BJ (cell line): ENCODE measurements around the gene CELF6. TPM values are rescaled to one million over a fixed set of nuclear protein-coding genes. Genes with fewer than 3 reads are reported as not detected.

Experiments used
- CTCF ChIA-PET: fragments of 350-600 bp; formaldehyde crosslinking; extraction: SDS; loops from one replicate; lab custom pipeline; 2021; ENCODE audit warnings: antibody characterized with exemption, inconsistent platforms; lab: Yijun Ruan, JAX
- POLR2A ChIA-PET: fragments of 300-600 bp; sonication (Branson Sonifier 250); formaldehyde crosslinking; extraction: SDS; loops from one replicate; lab custom pipeline; 2021; ENCODE audit warnings: antibody characterized with exemption; lab: Charles Lee
- DNase-seq: peaks from one replicate; pipeline ENCODE4 v3.0.0-alpha.2; 2011; ENCODE audit warnings: low read depth
- H3K27me3 ChIP-seq: 2 replicates; pipeline ENCODE4 v1.6.0; 2011; ENCODE audit warnings: low read length; ENCODE audit not compliant: control insufficient read depth, insufficient read depth
- H3K36me3 ChIP-seq: 2 replicates; pipeline ENCODE4 v1.5.1; 2011; ENCODE audit warnings: low read length; ENCODE audit not compliant: control insufficient read depth, insufficient read depth
- H3K4me3 ChIP-seq: 2 replicates; pipeline ENCODE4 v1.5.1; 2011; ENCODE audit warnings: low read depth, mild to moderate bottlenecking, control low read depth, low read length
- polyA plus RNA-seq: library from polyadenylated mRNA; depleted of rRNA; stranded (reverse); fragments of >200 nt; gene quantifications from 2 replicates; pipeline ENCODE4 v1.2.3, GENCODE V29; 2011
- TF ChIP-seq, protein P1 (sequence below): IDR thresholded peaks from 2 replicates; pipeline ENCODE4 v1.5.1; 2011; ENCODE audit warnings: low read depth, mild to moderate bottlenecking, control low read depth, inconsistent platforms, low read length, moderate library complexity; ENCODE audit not compliant: insufficient read depth

Gene CELF6
- polyA plus RNA-seq, 1 experiment = 0.12 TPM

DNA sequence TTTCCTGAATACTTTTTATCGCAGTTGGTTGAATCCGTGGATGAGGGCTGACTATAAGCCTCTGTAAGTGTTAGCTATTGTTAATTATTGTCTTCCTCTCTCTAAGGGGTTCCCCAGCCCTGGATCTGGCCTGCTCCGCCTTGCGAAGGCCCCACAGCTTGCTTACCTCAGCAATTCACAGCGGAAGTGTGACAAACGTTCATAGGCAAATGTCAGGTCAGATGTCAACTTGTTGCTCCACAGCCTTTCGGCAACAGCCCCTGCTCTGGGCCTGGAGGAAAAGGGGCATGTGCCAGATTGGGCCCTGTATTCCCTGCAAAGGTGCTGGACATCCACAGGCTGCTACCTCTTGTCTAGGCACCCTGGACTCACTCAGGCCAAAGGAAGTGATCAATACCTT is 25.3 kb upstream of the CELF6 start:
- ChIA-PET POLR2A (no interaction called here), CTCF (no interaction called here)
- DNase-seq = no peak
- no peak overlapping the region for H3K4me3 ChIP-seq
- H3K27me3 ChIP-seq = no peaks in the 10 kb centered on the region
- TF ChIP-seq, protein P1, sequence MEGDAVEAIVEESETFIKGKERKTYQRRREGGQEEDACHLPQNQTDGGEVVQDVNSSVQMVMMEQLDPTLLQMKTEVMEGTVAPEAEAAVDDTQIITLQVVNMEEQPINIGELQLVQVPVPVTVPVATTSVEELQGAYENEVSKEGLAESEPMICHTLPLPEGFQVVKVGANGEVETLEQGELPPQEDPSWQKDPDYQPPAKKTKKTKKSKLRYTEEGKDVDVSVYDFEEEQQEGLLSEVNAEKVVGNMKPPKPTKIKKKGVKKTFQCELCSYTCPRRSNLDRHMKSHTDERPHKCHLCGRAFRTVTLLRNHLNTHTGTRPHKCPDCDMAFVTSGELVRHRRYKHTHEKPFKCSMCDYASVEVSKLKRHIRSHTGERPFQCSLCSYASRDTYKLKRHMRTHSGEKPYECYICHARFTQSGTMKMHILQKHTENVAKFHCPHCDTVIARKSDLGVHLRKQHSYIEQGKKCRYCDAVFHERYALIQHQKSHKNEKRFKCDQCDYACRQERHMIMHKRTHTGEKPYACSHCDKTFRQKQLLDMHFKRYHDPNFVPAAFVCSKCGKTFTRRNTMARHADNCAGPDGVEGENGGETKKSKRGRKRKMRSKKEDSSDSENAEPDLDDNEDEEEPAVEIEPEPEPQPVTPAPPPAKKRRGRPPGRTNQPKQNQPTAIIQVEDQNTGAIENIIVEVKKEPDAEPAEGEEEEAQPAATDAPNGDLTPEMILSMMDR = no peak
- peaks cover 18% of the 10 kb centered on the region for H3K36me3 ChIP-seq

DNA sequence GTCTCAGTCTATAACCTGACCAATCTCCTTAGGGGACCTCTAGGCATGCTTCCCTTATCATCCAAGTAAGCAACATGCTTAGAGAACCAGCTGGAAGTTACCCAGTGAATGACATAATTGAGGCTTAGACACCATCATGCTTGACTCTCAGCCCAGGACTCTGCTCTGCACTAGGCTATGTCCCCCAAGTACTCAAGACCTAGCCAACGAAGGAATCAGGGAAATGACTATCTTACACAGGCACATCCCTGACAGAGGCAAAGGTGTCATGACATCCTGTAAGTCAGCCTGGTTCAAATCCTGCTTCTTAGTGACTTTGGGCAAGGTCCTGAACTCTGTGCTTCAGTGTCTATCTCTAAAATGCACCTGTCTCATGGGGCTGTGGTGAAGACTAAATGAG is 24.6 kb upstream of the CELF6 start:
- no peak for DNase-seq
- H3K36me3 ChIP-seq = peaks cover 15% of the 10 kb centered on the region
- CTCF ChIA-PET = no interaction called here

DNA sequence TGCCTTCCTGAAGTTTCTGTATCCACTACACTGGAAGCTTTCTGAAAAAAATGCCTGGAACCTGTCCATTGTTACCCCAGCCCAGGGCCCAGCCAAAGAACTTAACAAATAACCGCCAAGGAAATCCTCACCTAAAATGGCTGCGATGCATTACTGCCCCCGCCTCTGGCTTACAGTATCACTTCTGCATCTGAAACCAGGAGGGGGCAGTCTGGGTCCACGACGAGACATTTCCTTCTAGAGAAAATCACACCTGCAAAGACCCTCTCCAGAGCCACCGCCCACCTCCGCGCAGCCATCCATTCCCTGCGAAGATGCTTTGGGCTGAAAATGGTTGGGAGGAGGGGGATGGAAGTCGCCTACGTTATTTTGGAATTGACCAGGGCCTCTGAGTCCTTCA is 22.4 kb upstream of the CELF6 start:
- DNase-seq = no peak
- POLR2A ChIA-PET = no interaction called here
- H3K27me3 ChIP-seq = no peaks in the 10 kb centered on the region
- TF ChIP-seq, protein P1 = peak; percentile 36
- CTCF ChIA-PET = interaction anchor here (0.9 kb wide), 1 partner anchor 29 kb away, joined by 5 read pairs; no protein-coding TSS in a partner anchor
- H3K36me3 ChIP-seq = peaks cover 10% of the 10 kb centered on the region
- H3K4me3 ChIP-seq = no peak overlapping the region

More for the DNA sequence above, 24.6 kb upstream of the CELF6 start:
- H3K4me3 ChIP-seq = no peak overlapping the region
- POLR2A ChIA-PET = no interaction called here
- TF ChIP-seq, protein P1 = no peak
- no peaks in the 10 kb centered on the region for H3K27me3 ChIP-seq

DNA sequence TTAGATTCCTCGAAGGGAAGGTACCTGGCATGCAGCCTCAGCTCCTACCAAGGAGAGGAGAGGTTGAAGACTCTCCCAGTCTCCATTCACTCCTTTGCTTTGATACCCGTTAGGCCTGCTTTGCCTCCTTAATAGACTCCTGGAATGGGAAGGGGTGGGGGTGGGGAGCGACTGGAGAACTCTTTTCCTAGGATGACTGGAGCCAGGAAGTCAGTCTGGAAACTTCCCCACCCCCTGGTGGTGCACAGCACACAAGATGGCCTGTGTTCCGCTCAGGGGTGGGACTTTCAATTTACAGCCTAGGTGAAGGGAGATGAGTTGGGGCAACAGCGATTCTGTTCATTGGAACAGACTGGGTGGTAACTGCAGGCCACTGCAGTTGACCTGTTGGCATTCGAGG is 21.4 kb upstream of the CELF6 start:
- Histone ChIP-seq H3K4me3 (no peak overlapping the region), H3K27me3 (no peaks in the 10 kb centered on the region), H3K36me3 (peaks cover 8% of the 10 kb centered on the region)
- no peak for DNase-seq
- ChIA-PET POLR2A (no interaction called here), CTCF (no interaction called here)
- TF ChIP-seq, protein P1 = peak; percentile 19

DNA sequence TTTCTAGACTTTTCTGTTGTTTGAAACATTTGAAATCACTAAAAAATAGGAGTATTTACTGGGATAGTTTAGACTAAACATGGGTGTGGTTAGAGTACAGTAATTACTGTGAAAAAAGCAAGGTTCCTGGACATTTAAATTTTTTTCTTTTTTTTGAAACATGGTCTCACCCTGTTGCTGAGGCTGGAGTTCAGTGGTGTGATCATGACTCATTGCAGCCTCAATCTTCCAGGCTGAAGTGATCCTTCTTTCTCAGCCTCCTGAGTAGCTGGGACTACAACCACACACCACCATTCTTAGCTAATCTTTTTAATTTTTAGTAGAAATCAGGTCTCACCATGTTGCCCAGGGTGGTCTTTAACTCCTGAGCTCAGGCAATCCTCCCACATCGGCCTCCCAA is 20.4 kb upstream of the CELF6 start:
- CTCF ChIA-PET = interaction anchor here (1.1 to 1.3 kb wide), 2 partner anchors 16 to 28 kb away, joined by 3 read pairs; no protein-coding TSS in a partner anchor
- POLR2A ChIA-PET = no interaction called here
- Histone ChIP-seq H3K4me3 (no peak overlapping the region), H3K36me3 (peaks cover 2% of the 10 kb centered on the region), H3K27me3 (no peaks in the 10 kb centered on the region)
- TF ChIP-seq, protein P1 = no peak
- no peak for DNase-seq
